T-helper 17 cell (primary cell): ENCODE results near the gene AQP6. TPM values are rescaled to one million over a fixed set of nuclear protein-coding genes. Genes with fewer than 3 reads are reported as not detected.

ENCODE experiments used
- ATAC-seq: fragments of 150-1000 bp; cut with Tn5 transposase; 2 replicates; pipeline ENCODE4 v1.10.0; 2021; ENCODE audit warnings: mild to moderate bottlenecking, moderate library complexity
- DNase-seq, 3 donors: peaks; one replicate each; pipeline versions ENCODE4 v3.0.0 to v3.0.0-alpha.2; 2020 to 2021
- H3K9me3 ChIP-seq: one replicate; pipeline ENCODE4 v1.7.0; 2013; ENCODE audit warnings: low read length, mild to moderate bottlenecking; ENCODE audit not compliant: control insufficient read depth, poor library complexity, severe bottlenecking
- H3K27ac Mint-ChIP-seq: one replicate; pipeline ENCODE4 v1.8.0; 2022; ENCODE audit warnings: mild to moderate bottlenecking, moderate library complexity, mixed read lengths
- H3K27me3 Mint-ChIP-seq: one replicate; pipeline ENCODE4 v1.8.0; 2022; ENCODE audit warnings: mixed read lengths
- H3K36me3 Mint-ChIP-seq: one replicate; pipeline ENCODE4 v1.8.0; 2022; ENCODE audit warnings: low read depth, mixed read lengths
- H3K4me1 Mint-ChIP-seq: one replicate; pipeline ENCODE4 v1.8.0; 2022; ENCODE audit warnings: mild to moderate bottlenecking, mixed read lengths
- H3K4me3 Mint-ChIP-seq: one replicate; pipeline ENCODE4 v1.8.0; 2022; ENCODE audit warnings: mild to moderate bottlenecking, moderate library complexity, mixed read lengths
- total RNA-seq, 4 donors: library from RNA in 2 of 4; stranded (reverse) in 2 of 4; gene quantifications; one replicate each; pipeline ENCODE4 v1.2.3 and lab custom pipeline; 2022 to 2026

AQP6 gene
- total RNA-seq, 2 donors from 2014 or later, result not detected

GRCh38 chr12:49947593-49948226, 25.0 kb upstream of the AQP6 start:
- H3K4me3 Mint-ChIP-seq, result no peak overlapping the region
- ATAC-seq, result no peak
- H3K9me3 ChIP-seq, result no peaks in the 10 kb centered on the region
- H3K36me3 Mint-ChIP-seq, result no peaks in the 10 kb centered on the region
- peaks cover 20% of the 10 kb centered on the region for H3K27me3 Mint-ChIP-seq
- DNase-seq, result no peak
- H3K27ac Mint-ChIP-seq, result no peak overlapping the region
- peaks cover 26% of the 10 kb centered on the region for H3K4me1 Mint-ChIP-seq

DNA sequence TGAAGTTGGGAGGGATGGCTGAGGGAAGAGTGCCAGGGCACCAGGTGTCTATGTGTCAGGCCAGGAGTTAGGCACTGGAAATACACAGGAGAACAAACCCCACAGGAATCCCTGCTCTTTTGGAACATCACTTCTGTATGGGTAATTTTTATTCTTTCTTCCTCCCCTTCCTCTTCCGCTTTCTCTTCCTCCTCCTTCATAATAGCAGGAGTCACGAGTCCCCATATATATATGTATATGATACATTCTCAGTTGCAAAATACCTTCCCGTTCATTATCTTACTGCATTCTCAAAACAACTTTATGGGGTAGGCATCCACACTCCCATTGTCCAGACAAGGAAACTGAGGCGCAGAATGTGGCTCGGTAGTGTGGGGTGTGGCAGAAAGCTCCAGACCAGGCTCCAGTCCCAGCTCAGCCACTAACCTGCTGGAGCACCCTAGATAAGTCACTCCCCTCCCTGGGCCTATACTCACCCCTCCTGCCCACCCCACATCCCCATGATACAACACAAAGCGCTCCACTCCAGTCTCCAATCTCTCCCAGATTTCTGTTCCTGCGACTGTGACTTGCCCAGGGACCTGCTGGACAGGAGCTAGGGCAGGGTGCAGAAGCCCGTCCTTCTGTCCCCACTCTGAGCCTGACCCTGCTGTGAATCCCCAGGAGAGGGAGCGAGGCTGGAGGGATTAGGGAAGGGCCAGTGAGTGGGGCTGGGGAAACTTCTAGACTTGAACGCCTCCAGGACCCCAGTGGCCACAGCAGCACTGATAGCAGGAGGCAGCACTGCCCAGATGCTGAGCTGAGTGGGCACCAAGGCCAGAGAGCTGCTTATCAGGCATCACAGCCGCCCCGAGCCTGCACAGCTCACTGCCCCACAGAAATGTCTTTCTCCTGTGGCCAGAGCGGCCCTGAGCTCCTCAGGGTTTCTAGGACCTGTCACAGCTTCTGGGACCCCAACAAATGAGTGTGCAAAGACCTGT, 23.6 kb upstream of the AQP6 start:
- no peak for DNase-seq
- Mint-ChIP-seq H3K36me3 (no peaks in the 10 kb centered on the region), H3K27me3 (peaks cover 34% of the 10 kb centered on the region), H3K27ac (no peak overlapping the region), H3K4me3 (no peak overlapping the region), H3K4me1 (peaks cover 14% of the 10 kb centered on the region)
- ATAC-seq, result no peak
- no peaks in the 10 kb centered on the region for H3K9me3 ChIP-seq

- peak overlapping the region; percentile 63 for H3K27ac Mint-ChIP-seq
- ATAC-seq (no peak), DNase-seq (no peak)
- H3K4me3 Mint-ChIP-seq, result no peak overlapping the region
- H3K9me3 ChIP-seq, result no peaks in the 10 kb centered on the region
- H3K27me3 Mint-ChIP-seq, result peaks cover 41% of the 10 kb centered on the region
- H3K36me3 Mint-ChIP-seq, result no peaks in the 10 kb centered on the region
- peaks cover 9% of the 10 kb centered on the region for H3K4me1 Mint-ChIP-seq
Measured at GRCh38 chr12:49949866-49950265, 22.9 kb upstream of the AQP6 start.

- no peaks in the 10 kb centered on the region for H3K36me3 Mint-ChIP-seq
- ATAC-seq (no peak), DNase-seq (no peak)
- no peak within 1 kb of the TSS for H3K4me3 Mint-ChIP-seq
- H3K27me3 Mint-ChIP-seq, result peaks cover 43% of the 10 kb centered on the region
- H3K4me1 Mint-ChIP-seq, result peaks cover 6% of the 10 kb centered on the region
- H3K27ac Mint-ChIP-seq, result peak within 1 kb of the TSS; percentile 63
- no peaks in the 10 kb centered on the region for H3K9me3 ChIP-seq
Measured at GRCh38 chr12:49950273-49951251, 22.2 kb upstream of the AQP6 start, which contains the start of gene AQP2. Gene AQP2 (plus strand): TSS chr12:49950737. CDS start chr12:49950831, 94 bp downstream.

- H3K36me3 Mint-ChIP-seq, result peaks cover 1% of the 10 kb centered on the region
- H3K9me3 ChIP-seq, result no peaks in the 10 kb centered on the region
- H3K4me1 Mint-ChIP-seq, result no peaks in the 10 kb centered on the region
- H3K4me3 Mint-ChIP-seq, result no peak overlapping the region
- peaks cover 51% of the 10 kb centered on the region for H3K27me3 Mint-ChIP-seq
- DNase-seq (no peak), ATAC-seq (no peak)
- H3K27ac Mint-ChIP-seq, result peak overlapping the region; percentile 54
Measured at GRCh38 chr12:49951411-49952240, 21.1 kb upstream of the AQP6 start.

- DNase-seq, result no peak
- Mint-ChIP-seq H3K27ac (peak overlapping the region; percentile 54), H3K27me3 (peaks cover 60% of the 10 kb centered on the region), H3K36me3 (peaks cover 5% of the 10 kb centered on the region), H3K4me3 (no peak overlapping the region), H3K4me1 (no peaks in the 10 kb centered on the region)
- ATAC-seq, result no peak
- H3K9me3 ChIP-seq, result no peaks in the 10 kb centered on the region
Measured at GRCh38 chr12:49952391-49953055, 20.2 kb upstream of the AQP6 start.

- no peak overlapping the region for H3K4me3 Mint-ChIP-seq
- peaks cover 66% of the 10 kb centered on the region for H3K27me3 Mint-ChIP-seq
- no peak overlapping the region for H3K27ac Mint-ChIP-seq
- peaks cover 5% of the 10 kb centered on the region for H3K36me3 Mint-ChIP-seq
- DNase-seq (no peak), ATAC-seq (no peak)
- no peaks in the 10 kb centered on the region for H3K4me1 Mint-ChIP-seq
- no peaks in the 10 kb centered on the region for H3K9me3 ChIP-seq
Measured at GRCh38 chr12:49953151-49953550, 19.6 kb upstream of the AQP6 start.

- no peaks in the 10 kb centered on the region for H3K4me1 Mint-ChIP-seq
- peaks cover 7% of the 10 kb centered on the region for H3K36me3 Mint-ChIP-seq
- no peak overlapping the region for H3K27ac Mint-ChIP-seq
- H3K9me3 ChIP-seq, result no peaks in the 10 kb centered on the region
- DNase-seq (no peak), ATAC-seq (no peak)
- no peak overlapping the region for H3K4me3 Mint-ChIP-seq
- H3K27me3 Mint-ChIP-seq, result peaks cover 70% of the 10 kb centered on the region
Measured at GRCh38 chr12:49953961-49954846, 18.5 kb upstream of the AQP6 start.

- Mint-ChIP-seq H3K27me3 (peaks cover 74% of the 10 kb centered on the region), H3K4me3 (no peak overlapping the region), H3K27ac (no peak overlapping the region), H3K4me1 (peaks cover 2% of the 10 kb centered on the region), H3K36me3 (peaks cover 7% of the 10 kb centered on the region)
- no peak for ATAC-seq
- no peak for DNase-seq
- no peaks in the 10 kb centered on the region for H3K9me3 ChIP-seq
Measured at GRCh38 chr12:49954863-49955830, 17.6 kb upstream of the AQP6 start.

- H3K27ac Mint-ChIP-seq, result no peak overlapping the region
- H3K4me1 Mint-ChIP-seq, result peaks cover 9% of the 10 kb centered on the region
- ATAC-seq, result no peak
- DNase-seq, result no peak
- H3K27me3 Mint-ChIP-seq, result peaks cover 74% of the 10 kb centered on the region
- peaks cover 13% of the 10 kb centered on the region for H3K36me3 Mint-ChIP-seq
- no peak overlapping the region for H3K4me3 Mint-ChIP-seq
- H3K9me3 ChIP-seq, result no peaks in the 10 kb centered on the region
Measured at GRCh38 chr12:49955899-49956662, 16.7 kb upstream of the AQP6 start.
